ENCODE results near the gene SFT2D3.

Gene SFT2D3

DNA sequence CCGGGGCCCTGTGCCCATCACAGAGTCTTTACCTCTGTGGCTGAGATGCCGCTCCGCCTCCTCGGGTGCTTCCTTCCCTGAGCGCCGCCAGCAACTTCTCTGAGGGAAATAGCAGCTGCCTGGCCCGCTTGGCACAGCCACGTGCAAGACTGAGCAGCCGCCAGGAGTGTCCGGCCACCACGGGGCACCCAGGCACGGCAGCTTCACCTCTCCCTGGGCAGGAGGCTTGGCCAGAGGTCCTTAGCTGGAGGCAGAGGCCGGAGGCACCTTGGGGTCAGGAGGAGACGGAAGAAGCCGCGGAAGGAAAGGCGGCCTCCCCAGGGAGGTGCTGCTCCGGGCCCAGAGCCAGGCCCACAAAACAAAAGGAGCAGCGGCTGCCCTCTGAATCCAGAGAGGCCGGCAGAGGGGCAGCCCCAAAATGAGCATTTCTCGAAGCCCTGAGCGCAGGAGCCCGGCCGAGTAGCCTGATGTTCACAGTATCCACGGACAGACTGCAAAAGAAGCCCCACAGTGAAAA lies 20.0 kb upstream of the SFT2D3 start:
- no peak for DNase-seq (ENCODE audit: low read depth in 2 of 2, low spot score in 1 of 2)

- no peak for DNase-seq (ENCODE audit: low read depth in 2 of 2, low spot score in 1 of 2)
These were observed 19.1 kb upstream of the SFT2D3 start for GRCh38 chr2:127681976-127682857.

- no peak for DNase-seq (ENCODE audit: low read depth in 2 of 2, low spot score in 1 of 2)
These were observed 18.2 kb upstream of the SFT2D3 start for GRCh38 chr2:127683056-127683455.

DNA sequence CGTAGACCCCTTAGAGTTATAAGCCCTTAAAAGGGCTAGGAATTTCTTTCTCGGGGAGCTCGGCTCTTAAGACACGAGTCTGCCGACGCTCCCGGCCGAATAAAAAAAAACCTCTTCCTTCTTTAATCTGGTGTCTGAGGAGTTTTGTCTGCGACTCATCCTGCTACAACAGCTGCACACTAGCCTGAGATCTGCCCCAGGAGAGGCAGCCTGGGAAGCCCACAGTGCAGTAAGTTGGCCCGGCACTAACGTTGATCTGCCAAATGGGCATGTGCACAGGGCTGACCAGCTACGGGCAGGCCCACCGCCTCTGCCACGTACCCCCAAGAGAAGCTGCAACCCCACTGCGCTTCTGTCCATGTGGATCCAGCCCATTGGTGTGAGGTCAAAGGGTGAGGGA lies 17.5 kb upstream of the SFT2D3 start:
- no peak for DNase-seq (ENCODE audit: low read depth in 2 of 2, low spot score in 1 of 2)

DNA sequence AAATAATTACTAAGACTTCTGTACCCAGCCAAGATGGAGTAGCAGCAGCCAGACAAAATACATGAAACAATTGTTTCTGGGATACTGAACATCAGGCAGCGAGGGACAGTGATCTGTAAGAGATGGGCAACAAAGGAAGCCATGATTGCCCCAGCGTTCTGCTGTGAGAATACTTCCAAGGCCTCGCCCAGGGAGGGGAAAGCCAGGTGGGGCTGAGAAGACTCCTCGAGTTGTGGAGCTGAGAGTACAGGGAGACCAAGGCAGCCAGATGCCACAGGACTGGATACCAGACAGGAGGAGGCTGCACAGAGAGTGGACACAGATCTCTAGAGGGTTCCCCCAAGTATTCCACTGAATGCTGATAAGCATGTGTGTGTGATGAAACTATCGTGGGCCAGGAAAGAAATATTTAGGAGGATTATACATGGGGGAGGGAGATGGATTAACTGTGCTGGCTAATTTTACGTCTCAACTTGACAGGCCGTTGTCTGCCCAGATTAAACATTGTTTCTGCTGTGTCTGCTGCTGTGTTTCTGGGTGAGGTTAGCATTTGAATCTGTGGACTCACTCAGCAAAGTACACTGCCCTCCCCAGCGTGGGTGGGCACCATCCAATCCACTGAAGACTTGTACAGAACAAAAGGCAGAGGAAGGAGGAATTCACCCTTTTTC lies 15.8 kb upstream of the SFT2D3 start:
- no peak for DNase-seq (ENCODE audit: low read depth in 2 of 2, low spot score in 1 of 2)

- no peak for DNase-seq (ENCODE audit: low read depth in 2 of 2, low spot score in 1 of 2)
These were observed 12.9 kb upstream of the SFT2D3 start for GRCh38 chr2:127688405-127688804.

- DNase-seq (ENCODE audit: low read depth in 2 of 2, low spot score in 1 of 2): no peak
These were observed 10.6 kb upstream of the SFT2D3 start for GRCh38 chr2:127690696-127691095.

DNA sequence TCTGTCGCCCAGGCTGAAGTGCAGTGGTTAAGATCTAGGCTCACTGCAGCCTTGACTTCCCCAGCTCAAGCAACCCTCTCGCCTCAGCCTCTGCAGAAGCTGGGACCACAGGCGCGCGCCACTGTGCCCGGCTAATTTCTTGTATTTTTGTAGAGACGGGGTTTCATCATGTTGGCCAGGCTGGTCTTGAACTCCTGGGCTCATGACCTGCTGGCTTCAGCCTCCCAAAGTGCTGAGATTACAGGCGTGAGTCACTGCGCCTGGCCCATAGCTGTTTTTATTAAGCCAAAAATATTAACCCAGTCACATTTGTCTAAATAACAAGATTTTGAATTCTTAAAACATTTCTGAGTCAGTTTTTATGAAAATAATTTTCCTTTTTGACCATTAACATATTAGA lies 6.3 kb upstream of the SFT2D3 start:
- no peak for DNase-seq (ENCODE audit: low read depth in 2 of 2, low spot score in 1 of 2)

DNA sequence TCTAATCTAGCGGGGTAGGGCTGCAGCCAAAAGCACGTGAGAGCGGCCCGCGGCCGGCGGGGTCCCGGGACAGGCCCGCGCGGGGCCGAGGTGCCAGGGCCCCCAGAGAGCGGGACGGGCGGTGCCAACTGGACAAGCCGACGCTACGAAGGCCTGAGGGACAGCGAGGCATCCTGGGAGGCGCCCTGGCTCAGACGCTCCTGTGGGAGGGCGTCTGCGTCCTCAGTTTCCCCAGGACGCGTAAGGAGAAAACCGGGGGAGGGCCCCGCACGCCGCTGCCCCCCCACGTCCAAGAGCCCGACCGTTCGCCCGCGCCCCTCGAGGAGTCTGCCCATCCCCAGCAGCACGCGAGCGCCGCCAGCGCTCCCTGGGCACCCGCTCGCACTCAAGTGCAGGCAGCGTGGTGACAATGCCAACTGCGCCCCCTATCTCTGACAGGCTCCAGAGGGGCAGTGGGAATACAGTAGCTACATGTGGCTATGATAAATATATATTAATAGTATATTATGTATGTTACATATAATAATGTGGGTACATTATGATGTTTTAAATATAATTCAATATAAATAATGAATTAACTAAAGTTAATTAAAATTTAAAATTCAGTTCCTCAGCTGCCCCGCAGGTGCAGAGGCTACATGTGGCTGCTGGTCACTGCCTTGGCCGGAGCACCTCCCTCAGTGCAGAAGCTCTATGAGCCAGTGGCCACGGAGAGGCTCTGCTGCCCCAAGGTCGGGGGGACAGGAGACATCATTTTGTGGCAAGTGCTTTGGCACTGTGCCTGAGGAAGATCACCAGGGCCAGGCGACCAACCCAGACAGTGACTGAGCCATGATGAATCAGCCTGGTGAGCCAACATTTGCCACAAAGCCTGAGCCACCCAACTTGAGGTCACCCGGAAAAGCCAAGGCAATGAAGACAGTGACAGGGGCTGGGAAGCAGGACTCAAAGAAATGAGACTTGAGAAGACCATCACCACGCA lies 5.5 kb upstream of the SFT2D3 start:
- peak in 1 of 2 donors; percentile 27 for DNase-seq (ENCODE audit: low read depth in 2 of 2, low spot score in 1 of 2)

DNA sequence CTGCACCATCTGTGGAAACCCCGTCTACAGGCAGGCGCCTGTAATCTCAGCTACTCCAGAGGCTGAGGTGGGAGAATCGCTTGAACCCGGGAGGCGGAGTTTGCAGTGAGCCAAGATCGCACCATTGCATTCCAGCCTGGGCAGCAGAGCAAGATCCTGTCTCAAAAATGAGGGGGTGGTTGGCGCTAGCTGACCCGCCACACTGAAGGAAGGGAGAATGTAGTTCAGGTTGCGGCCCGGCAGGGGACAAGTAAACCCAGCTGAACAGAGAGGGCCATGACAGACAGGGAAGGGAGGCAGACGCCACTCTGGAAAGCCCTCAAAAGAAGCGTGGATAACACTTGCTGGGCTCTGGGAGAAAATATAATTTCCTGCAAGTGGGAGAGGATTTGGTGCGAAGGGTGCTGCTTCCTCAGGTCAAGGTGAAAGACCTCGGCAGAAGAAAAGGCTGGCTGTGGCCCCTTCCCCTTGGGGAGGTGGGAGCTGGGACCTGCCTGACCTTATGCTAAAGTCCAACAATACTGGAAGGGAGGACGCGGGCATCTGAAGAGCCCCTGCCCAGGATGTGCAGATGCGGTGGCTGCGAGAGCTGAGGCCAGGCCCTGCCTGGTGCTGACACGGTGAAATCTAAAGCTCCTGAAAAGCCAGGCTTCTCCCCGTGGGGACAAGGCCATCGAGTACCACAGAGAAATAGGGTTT lies 3.7 kb upstream of the SFT2D3 start:
- no peak for DNase-seq (ENCODE audit: low read depth in 2 of 2, low spot score in 1 of 2)

- DNase-seq (ENCODE audit: low read depth in 2 of 2, low spot score in 1 of 2): no peak
These were observed 2.5 kb upstream of the SFT2D3 start for GRCh38 chr2:127698553-127699355.

DNA sequence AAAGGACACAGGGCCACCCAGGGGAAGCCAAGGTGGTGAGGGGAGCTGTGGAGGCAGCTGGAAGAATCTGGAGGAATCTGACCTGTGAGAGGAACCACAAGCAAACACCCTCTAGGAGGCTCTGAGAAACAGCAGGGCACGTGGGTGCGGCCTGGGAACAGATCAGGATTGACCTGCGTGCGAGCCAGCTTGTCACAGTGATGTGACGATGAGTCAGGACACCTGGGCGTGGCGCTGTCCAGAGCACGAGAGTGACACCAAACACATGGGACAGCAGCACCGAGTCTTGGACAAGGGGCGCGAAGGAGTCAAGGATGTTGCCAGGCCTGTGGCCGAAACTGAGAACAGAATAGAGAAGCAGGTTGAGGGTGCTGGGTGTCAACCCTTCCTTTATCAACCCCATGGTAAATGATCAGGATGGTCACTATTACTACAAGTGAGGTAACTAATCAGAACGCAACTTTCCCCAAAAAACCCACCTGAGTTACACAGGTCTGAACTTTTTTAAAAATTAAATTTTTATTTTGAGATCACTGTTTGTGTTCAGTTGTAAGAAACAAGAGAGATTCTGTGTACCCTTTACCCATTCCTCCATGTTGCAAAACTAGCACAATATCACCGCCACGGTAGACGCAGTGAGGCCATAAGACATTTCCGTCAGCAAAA lies 637 bp upstream of the SFT2D3 start:
- DNase-seq (ENCODE audit: low read depth in 2 of 2, low spot score in 1 of 2): peak in 1 of 2 donors; percentile 10

- DNase-seq (ENCODE audit: low read depth in 2 of 2, low spot score in 1 of 2): peak; percentile 49 to 62
These were observed 526 bp downstream of the SFT2D3 start for GRCh38 chr2:127701651-127702394.

DNA sequence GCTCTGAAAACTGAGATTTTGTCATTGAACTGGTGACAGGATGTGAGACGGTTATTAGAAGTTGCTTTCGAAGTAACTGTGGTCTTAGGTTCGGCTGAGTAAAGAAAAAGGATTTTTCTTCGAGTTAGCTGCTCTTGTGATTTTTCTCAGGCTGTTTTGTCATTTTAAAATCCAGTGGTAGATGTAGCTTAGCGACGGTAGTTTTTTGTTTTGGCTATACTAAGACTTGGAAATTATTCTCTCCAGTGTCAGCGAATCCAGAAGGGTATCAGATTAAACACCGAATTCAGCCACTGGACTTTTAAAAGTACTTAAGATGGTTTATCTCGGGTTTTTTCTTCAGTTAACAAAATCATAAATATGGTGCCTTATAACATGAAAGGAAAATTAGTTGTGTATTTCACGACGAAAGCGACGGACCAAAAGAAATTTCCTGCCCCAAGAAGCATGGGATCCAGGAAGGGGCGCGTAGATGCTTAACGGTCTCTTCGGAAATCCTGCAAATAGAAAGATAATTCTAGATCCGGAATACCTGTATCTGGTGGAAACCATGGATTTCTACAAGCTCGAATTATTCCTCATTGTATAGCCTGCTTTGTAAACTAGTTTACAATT lies 1.2 kb downstream of the SFT2D3 start:
- no peak for DNase-seq (ENCODE audit: low read depth in 2 of 2, low spot score in 1 of 2)

- DNase-seq (ENCODE audit: low read depth in 2 of 2, low spot score in 1 of 2): no peak
These were observed 2.0 kb downstream of the SFT2D3 start for GRCh38 chr2:127703282-127703681.

GRCh38 chr2:127704641-127705390 lies 3.5 kb downstream of the SFT2D3 start:
- DNase-seq (ENCODE audit: low read depth in 2 of 2, low spot score in 1 of 2): no peak

DNA sequence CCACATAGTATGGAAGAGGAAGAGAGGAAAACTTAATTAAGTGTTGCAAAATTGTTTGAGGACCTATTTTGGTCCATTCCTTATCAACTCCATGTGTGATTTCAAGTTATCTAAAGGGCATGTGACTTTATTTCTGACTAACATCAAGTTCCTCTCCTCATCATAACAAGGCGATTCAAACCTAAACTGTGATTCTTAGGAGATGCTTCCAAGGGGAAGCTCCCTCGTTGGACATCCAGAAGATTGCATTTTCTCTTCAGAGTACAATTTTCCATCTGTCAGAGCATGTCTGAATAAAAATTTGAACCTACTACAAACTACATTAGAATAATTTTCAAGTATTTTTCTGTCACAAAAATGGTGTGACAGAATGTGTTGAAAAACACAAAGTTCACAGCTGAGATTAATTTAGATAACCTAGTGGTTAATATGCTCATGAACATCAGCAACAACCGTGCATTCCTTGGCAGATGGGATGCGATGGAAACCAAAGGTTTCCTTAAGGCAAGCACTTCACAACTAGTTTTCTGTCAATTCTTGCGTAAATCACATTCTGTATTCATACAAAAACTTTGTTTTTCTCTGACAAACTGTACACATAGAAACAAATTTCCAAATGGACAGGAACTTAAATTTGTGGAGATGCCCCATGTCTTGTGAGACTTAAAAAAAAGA lies 4.2 kb downstream of the SFT2D3 start:
- no peak for DNase-seq (ENCODE audit: low read depth in 2 of 2, low spot score in 1 of 2)
